ENCODE results near the gene NUTM2D.
"Not testable (repeated sequence)": the region's sequence is repeated elsewhere in the genome, so short reads cannot be mapped to it uniquely, and the experiment has no call there.

The NUTM2D gene, protein sequence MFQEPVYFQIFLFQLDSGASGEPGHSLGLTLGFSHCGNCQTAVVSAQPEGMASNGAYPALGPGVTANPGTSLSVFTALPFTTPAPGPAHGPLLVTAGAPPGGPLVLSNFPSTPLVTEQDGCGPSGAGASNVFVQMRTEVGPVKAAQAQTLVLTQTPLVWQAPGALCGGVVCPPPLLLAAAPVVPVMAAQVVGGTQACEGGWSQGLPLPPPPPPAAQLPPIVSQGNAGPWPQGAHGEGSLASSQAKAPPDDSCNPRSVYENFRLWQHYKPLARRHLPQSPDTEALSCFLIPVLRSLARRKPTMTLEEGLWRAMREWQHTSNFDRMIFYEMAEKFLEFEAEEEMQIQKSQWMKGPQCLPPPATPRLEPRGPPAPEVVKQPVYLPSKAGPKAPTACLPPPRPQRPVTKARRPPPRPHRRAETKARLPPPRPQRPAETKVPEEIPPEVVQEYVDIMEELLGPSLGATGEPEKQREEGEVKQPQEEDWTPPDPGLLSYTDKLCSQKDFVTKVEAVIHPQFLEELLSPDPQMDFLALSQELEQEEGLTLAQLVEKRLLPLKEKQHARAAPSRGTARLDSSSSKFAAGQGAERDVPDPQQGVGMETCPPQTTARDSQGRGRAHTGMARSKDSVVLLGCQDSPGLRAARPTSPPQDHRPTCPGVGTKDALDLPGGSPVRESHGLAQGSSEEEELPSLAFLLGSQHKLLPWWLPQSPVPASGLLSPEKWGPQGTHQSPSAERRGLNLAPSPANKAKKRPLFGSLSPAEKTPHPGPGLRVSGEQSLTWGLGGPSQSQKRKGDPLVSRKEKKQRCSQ

GRCh38 chr10:87357444-87357843, at the start of gene NUTM2D:
Gene NUTM2D (plus strand): TSS chr10:87357744. CDS start chr10:87358266, 522 bp downstream.
- not testable (repeated sequence) for H3K36me3 ChIP-seq (ENCODE audit: insufficient read depth, low read length); H3K4me3 ChIP-seq; DNase-seq (ENCODE audit: low read depth, low spot score); H3K9me3 ChIP-seq (ENCODE audit: low read depth, low read length); H3K9ac ChIP-seq (ENCODE audit: insufficient read length); H3K27ac ChIP-seq

- not testable (repeated sequence) for H3K36me3 ChIP-seq (ENCODE audit: insufficient read depth, low read length); H3K27ac ChIP-seq; H3K4me3 ChIP-seq; H3K9me3 ChIP-seq (ENCODE audit: low read depth, low read length); DNase-seq (ENCODE audit: low read depth, low spot score); H3K9ac ChIP-seq (ENCODE audit: insufficient read length)
These were observed 48.8 kb upstream of the NUTM2D start for GRCh38 chr10:87308702-87309101.

- not testable (repeated sequence) for DNase-seq (ENCODE audit: low read depth, low spot score); H3K9me3 ChIP-seq (ENCODE audit: low read depth, low read length); H3K9ac ChIP-seq (ENCODE audit: insufficient read length); H3K36me3 ChIP-seq (ENCODE audit: insufficient read depth, low read length); H3K27ac ChIP-seq; H3K4me3 ChIP-seq
These were observed 47.9 kb upstream of the NUTM2D start for GRCh38 chr10:87309657-87310056.

DNA sequence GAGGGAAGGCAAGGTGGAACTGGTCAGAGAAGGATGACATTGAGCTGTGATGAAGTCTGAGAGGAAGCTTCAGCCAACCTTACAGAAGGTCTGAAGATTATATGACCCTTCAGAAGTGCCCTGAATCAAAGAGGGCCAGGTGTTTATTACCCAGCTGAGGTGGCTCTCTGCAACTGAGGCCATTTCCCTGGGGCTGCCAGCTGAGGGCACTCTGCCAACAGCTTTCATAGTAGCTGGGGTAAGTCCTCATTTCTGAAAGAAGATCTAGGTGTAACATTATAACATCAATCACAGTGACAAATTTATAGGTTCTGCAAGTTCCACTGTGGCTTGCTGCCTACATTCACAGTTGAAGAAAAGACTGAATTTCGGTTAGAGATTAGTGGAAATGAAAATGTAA, 46.0 kb upstream of the NUTM2D start:
- not testable (repeated sequence) for DNase-seq (ENCODE audit: low read depth, low spot score); H3K27ac ChIP-seq; H3K36me3 ChIP-seq (ENCODE audit: insufficient read depth, low read length); H3K9me3 ChIP-seq (ENCODE audit: low read depth, low read length); H3K9ac ChIP-seq (ENCODE audit: insufficient read length); H3K4me3 ChIP-seq

GRCh38 chr10:87313649-87314359, 43.7 kb upstream of the NUTM2D start:
- DNase-seq (ENCODE audit: low read depth, low spot score); H3K27ac ChIP-seq; H3K9ac ChIP-seq (ENCODE audit: insufficient read length); H3K4me3 ChIP-seq; H3K9me3 ChIP-seq (ENCODE audit: low read depth, low read length); H3K36me3 ChIP-seq (ENCODE audit: insufficient read depth, low read length): not testable (repeated sequence)

DNA sequence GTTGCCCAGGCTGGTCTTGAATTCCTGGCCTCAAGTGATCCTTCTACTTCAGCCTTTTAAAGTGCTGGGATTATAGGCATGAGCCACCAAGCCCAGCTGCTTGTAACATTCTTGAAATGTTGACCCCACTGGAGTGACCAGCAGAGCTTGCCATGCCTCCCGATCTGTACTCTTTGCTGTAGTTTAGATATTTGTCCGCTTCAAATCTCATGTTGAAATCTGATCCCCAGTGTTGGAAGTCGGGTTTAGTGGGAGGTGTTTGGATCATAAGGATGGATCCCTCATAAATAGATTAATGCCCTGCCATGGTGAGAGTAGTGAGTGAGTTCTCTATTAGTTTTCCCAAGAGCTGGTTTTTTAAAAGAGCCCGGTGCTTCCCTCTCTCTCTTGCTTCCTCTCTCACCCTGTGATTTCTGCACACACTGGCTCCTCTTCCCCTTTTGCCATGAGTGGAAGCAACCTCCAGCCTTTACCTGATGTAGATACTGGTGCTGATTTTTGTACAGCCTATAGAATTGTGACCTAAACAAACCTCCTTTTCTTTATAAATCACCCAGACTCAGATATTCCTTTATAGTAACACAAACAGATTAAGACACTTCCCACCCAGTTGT, 43.1 kb upstream of the NUTM2D start:
- not testable (repeated sequence) for H3K36me3 ChIP-seq (ENCODE audit: insufficient read depth, low read length); H3K27ac ChIP-seq; H3K9ac ChIP-seq (ENCODE audit: insufficient read length); DNase-seq (ENCODE audit: low read depth, low spot score); H3K4me3 ChIP-seq; H3K9me3 ChIP-seq (ENCODE audit: low read depth, low read length)

GRCh38 chr10:87321505-87321904, 36.0 kb upstream of the NUTM2D start:
- not testable (repeated sequence) for H3K36me3 ChIP-seq (ENCODE audit: insufficient read depth, low read length); H3K27ac ChIP-seq; H3K9ac ChIP-seq (ENCODE audit: insufficient read length); DNase-seq (ENCODE audit: low read depth, low spot score); H3K9me3 ChIP-seq (ENCODE audit: low read depth, low read length); H3K4me3 ChIP-seq

- H3K9ac ChIP-seq (ENCODE audit: insufficient read length); DNase-seq (ENCODE audit: low read depth, low spot score); H3K27ac ChIP-seq; H3K36me3 ChIP-seq (ENCODE audit: insufficient read depth, low read length); H3K4me3 ChIP-seq; H3K9me3 ChIP-seq (ENCODE audit: low read depth, low read length): not testable (repeated sequence)
These were observed 33.0 kb upstream of the NUTM2D start for GRCh38 chr10:87324559-87324958.

- not testable (repeated sequence) for H3K9ac ChIP-seq (ENCODE audit: insufficient read length); H3K36me3 ChIP-seq (ENCODE audit: insufficient read depth, low read length); DNase-seq (ENCODE audit: low read depth, low spot score); H3K27ac ChIP-seq; H3K9me3 ChIP-seq (ENCODE audit: low read depth, low read length); H3K4me3 ChIP-seq
These were observed 29.6 kb upstream of the NUTM2D start for GRCh38 chr10:87327958-87328357.

- H3K4me3 ChIP-seq; H3K9ac ChIP-seq (ENCODE audit: insufficient read length); DNase-seq (ENCODE audit: low read depth, low spot score); H3K9me3 ChIP-seq (ENCODE audit: low read depth, low read length); H3K36me3 ChIP-seq (ENCODE audit: insufficient read depth, low read length); H3K27ac ChIP-seq: not testable (repeated sequence)
These were observed 28.4 kb upstream of the NUTM2D start for GRCh38 chr10:87329131-87329530.

DNA sequence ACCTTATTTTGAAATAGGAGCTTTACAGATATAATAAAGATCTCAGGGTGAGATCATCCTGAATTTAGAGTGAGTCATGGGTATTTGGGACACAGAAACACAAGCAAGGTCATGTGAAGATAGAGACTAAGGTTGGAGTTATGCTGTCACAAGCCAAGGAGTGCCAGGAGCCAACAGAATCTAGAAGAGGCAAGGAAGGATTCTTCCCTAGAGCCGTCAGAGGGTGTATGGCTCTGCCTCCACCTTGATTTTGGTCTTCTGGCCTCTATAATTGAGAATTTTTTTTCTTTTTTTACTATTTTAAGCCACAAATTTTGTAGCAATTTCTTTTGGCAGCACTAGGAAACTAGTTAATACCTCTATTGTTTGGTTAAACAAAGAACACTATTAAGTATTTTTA, 24.9 kb upstream of the NUTM2D start:
- H3K4me3 ChIP-seq; H3K27ac ChIP-seq; H3K36me3 ChIP-seq (ENCODE audit: insufficient read depth, low read length); H3K9ac ChIP-seq (ENCODE audit: insufficient read length); H3K9me3 ChIP-seq (ENCODE audit: low read depth, low read length); DNase-seq (ENCODE audit: low read depth, low spot score): not testable (repeated sequence)

DNA sequence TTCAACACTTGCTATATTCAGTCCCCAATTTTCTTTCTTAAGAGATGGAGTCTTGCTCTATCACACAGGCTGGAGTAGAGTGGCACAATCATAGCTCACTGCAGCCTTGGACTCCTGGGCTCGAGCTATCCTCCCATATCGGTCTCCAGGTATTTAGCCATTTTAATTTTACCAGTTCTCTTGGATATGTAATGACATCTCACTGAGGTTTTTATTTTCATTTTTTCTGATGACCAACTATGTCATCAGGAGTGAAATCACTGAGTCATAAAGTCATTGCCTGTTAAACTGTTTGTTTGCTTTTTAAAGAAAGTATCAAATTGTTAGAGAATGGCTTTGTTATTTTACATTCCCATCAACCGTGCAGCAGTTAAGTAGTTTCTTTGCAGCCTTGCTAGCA, 17.1 kb upstream of the NUTM2D start:
- H3K27ac ChIP-seq; H3K9ac ChIP-seq (ENCODE audit: insufficient read length); H3K9me3 ChIP-seq (ENCODE audit: low read depth, low read length); H3K4me3 ChIP-seq; DNase-seq (ENCODE audit: low read depth, low spot score); H3K36me3 ChIP-seq (ENCODE audit: insufficient read depth, low read length): not testable (repeated sequence)

- not testable (repeated sequence) for H3K9me3 ChIP-seq (ENCODE audit: low read depth, low read length); H3K36me3 ChIP-seq (ENCODE audit: insufficient read depth, low read length); H3K9ac ChIP-seq (ENCODE audit: insufficient read length); H3K27ac ChIP-seq; DNase-seq (ENCODE audit: low read depth, low spot score)
- peak overlapping the region; percentile 72; the same call in 1 of the 2 replicates for H3K4me3 ChIP-seq
These were observed 15.9 kb upstream of the NUTM2D start for GRCh38 chr10:87341546-87342142.
